GM12878 (cell line): Measurements from ENCODE around the gene C11orf98. TPM values are rescaled to one million over a fixed set of nuclear protein-coding genes. Genes with fewer than 3 reads are reported as not detected.

Source experiments
- ATAC-seq: fragments of 200-7000 bp; cut with Tn5 transposase; 3 replicates; pipeline ENCODE4 v1.9.1; 2020; ENCODE audit warnings: mild to moderate bottlenecking, moderate library complexity
- BruUV-seq: library from RNA; stranded (reverse); fragments of 400-500 nt; replicated peaks from 2 replicates; lab custom pipeline; 2021; lab: Mats Ljungman, UMichigan
- CTCF ChIA-PET: fragments of 300-600 bp; sonication (Branson Sonifier 250); formaldehyde crosslinking; extraction: SDS; loops from one replicate; lab custom pipeline; 2021; ENCODE audit warnings: inconsistent platforms; lab: Yijun Ruan, JAX
- POLR2A ChIA-PET: fragments of 350-600 bp; formaldehyde crosslinking; extraction: SDS; loops from one replicate; lab custom pipeline; 2021; ENCODE audit warnings: inconsistent platforms; lab: Charles Lee
- RAD21 ChIA-PET: fragments of 300-600 bp; sonication (Branson Sonifier 250); formaldehyde crosslinking; loops from one replicate; lab custom pipeline; 2023; ENCODE audit warnings: antibody characterized with exemption; ENCODE audit not compliant: unreplicated experiment; lab: Charles Lee
- SMC1A ChIA-PET: fragments of 300-600 bp; sonication (Branson Sonifier 250); formaldehyde crosslinking; loops from one replicate; lab custom pipeline; 2023; ENCODE audit not compliant: unreplicated experiment, uncharacterized antibody; lab: Charles Lee
- DNase-seq: peaks from one replicate; pipeline ENCODE4 v3.0.0-alpha.2; 2011; ENCODE audit warnings: low read depth, low spot score
- FAIRE-seq: peaks from 3 replicates; lab custom pipeline; 2011; peaks lifted over from hg19 to GRCh38; lab: Jason Lieb, UNC
- H2AFZ ChIP-seq: 2 replicates; pipeline ENCODE4 v1.6.0; 2011; ENCODE audit warnings: low read depth, low read length, control low read depth; ENCODE audit not compliant: control insufficient read depth
- H3K27ac ChIP-seq: 2 replicates; pipeline ENCODE4 v1.5.1; 2011; ENCODE audit warnings: control low read depth; ENCODE audit not compliant: control insufficient read depth, insufficient read depth
- H3K27me3 ChIP-seq, 2 experiments: replicated peaks in 1 of 2; 2 replicates each; pipeline versions ENCODE4 v1.6.0 to v1.6.1; 2011; ENCODE audit warnings: low read length in 1 of 2; ENCODE audit not compliant: control insufficient read depth in 2 of 2, insufficient read depth in 2 of 2
- H3K36me3 ChIP-seq, 2 experiments: 2 replicates each; pipeline ENCODE4 v1.5.1; 2011; ENCODE audit warnings: low read length in 1 of 2; ENCODE audit not compliant: control insufficient read depth in 2 of 2, insufficient read depth in 2 of 2
- H3K4me1 ChIP-seq: 2 replicates; pipeline ENCODE4 v1.6.1; 2011; ENCODE audit warnings: mild to moderate bottlenecking, low read length, moderate library complexity, mixed read lengths; ENCODE audit not compliant: control insufficient read depth, insufficient read depth
- H3K4me2 ChIP-seq: 2 replicates; pipeline ENCODE4 v1.6.0; 2011; ENCODE audit warnings: control low read depth; ENCODE audit not compliant: control insufficient read depth, insufficient read depth
- H3K4me3 ChIP-seq: fragments of 200-600 bp; sonication (generic); 2 replicates; pipeline ENCODE4 v1.5.1; 2016
- H3K79me2 ChIP-seq: 2 replicates; pipeline ENCODE4 v1.6.0; 2011; ENCODE audit warnings: low read length; ENCODE audit not compliant: control insufficient read depth, insufficient read depth
- H3K9ac ChIP-seq: 2 replicates; pipeline ENCODE4 v1.8.0; 2011; ENCODE audit warnings: low read length, control low read depth, mixed read lengths; ENCODE audit not compliant: control insufficient read depth, insufficient read depth
- H3K9me3 ChIP-seq: replicated peaks from 3 replicates; pipeline ENCODE4 v1.5.1; 2011; ENCODE audit warnings: mild to moderate bottlenecking, low read length; ENCODE audit not compliant: control insufficient read depth, insufficient read depth
- H4K20me1 ChIP-seq: 2 replicates; pipeline ENCODE4 v1.6.0; 2011; ENCODE audit not compliant: control insufficient read depth, insufficient read depth
- ATF7 ChIP-seq: fragments of 450-650 bp; IDR thresholded peaks from 2 replicates; pipeline ENCODE4 v1.6.1; 2016; ENCODE audit warnings: low read depth, mild to moderate bottlenecking
- CEBPZ ChIP-seq: fragments of 150-350 bp; IDR thresholded peaks from 2 replicates; pipeline ENCODE4 v1.6.1; 2016; ENCODE audit warnings: low read depth, low read length
- MEF2A ChIP-seq: IDR thresholded peaks from 2 replicates; pipeline ENCODE4 v1.6.1; 2011; ENCODE audit warnings: low read depth, mild to moderate bottlenecking, low read length, moderate library complexity; ENCODE audit not compliant: insufficient read depth
- MYB ChIP-seq: fragments of 150-350 bp; IDR thresholded peaks from 2 replicates; pipeline ENCODE4 v1.6.1; 2014; ENCODE audit warnings: mild to moderate bottlenecking, low read depth, low read length, borderline replicate concordance
- NFYB ChIP-seq: IDR thresholded peaks from 2 replicates; pipeline ENCODE4 v1.6.1; 2011; ENCODE audit warnings: low read depth, mild to moderate bottlenecking, low read length, improper control_type of control experiment, moderate library complexity; ENCODE audit not compliant: insufficient read depth
- PAX5 ChIP-seq: IDR thresholded peaks from 2 replicates; pipeline ENCODE4 v1.6.1; 2011; ENCODE audit warnings: low read depth, low read length, borderline replicate concordance
- POLR2AphosphoS2 ChIP-seq: IDR thresholded peaks from 2 replicates; pipeline ENCODE4 v1.6.1; 2011; ENCODE audit warnings: low read depth, mild to moderate bottlenecking, low read length, improper control_type of control experiment, moderate library complexity
- POU2F2 ChIP-seq: IDR thresholded peaks from 3 replicates; pipeline ENCODE4 v1.6.1; 2011; ENCODE audit warnings: low read depth, mild to moderate bottlenecking, low read length, borderline replicate concordance
- RUNX3 ChIP-seq: IDR thresholded peaks from 2 replicates; pipeline ENCODE4 v1.6.1; 2012; ENCODE audit warnings: low read length, inconsistent platforms
- SMARCA5 ChIP-seq: fragments of 450-650 bp; IDR thresholded peaks from 2 replicates; pipeline ENCODE4 v1.6.1; 2017; ENCODE audit warnings: mild to moderate bottlenecking
- SP1 ChIP-seq: IDR thresholded peaks from one replicate; pipeline ENCODE4 v1.6.1; 2011; ENCODE audit warnings: low read depth, low read length
- STAT1 ChIP-seq: fragments of 450-650 bp; conservative IDR thresholded peaks from 2 replicates; pipeline ENCODE4 v1.6.1; 2014; ENCODE audit warnings: antibody characterized with exemption, mild to moderate bottlenecking
- TAF1 ChIP-seq: IDR thresholded peaks from 2 replicates; pipeline ENCODE4 v1.6.1; 2011; ENCODE audit warnings: mild to moderate bottlenecking, low read depth, low read length, borderline replicate concordance
- TCF3 ChIP-seq: IDR thresholded peaks from 2 replicates; pipeline ENCODE4 v1.6.1; 2012; ENCODE audit warnings: low read depth, mild to moderate bottlenecking, low read length, borderline replicate concordance; ENCODE audit not compliant: insufficient read depth
- ZBTB11 ChIP-seq: fragments of 450-650 bp; formaldehyde crosslinking; IDR thresholded peaks from 2 replicates; pipeline ENCODE4 v1.5.0; 2022; ENCODE audit warnings: mild to moderate bottlenecking, missing genetic modification characterization
- WGBS: methylation state at CpG from one replicate; pipeline ENCODE4 v1.1.6; 2016; ENCODE audit warnings: low lambda C conversion rate; ENCODE audit not compliant: insufficient replicate concordance, insufficient coverage; ENCODE audit errors: missing lambda C conversion rate; 5-methylcytosine and 5-hydroxymethylcytosine counted together
- in situ Hi-C: fragments of 300-500 bp; cut with MboI; formaldehyde crosslinking; loops from 9 replicates; pipeline ENCODE4 v1.14.3; 2018; ENCODE audit warnings: mixed read lengths
- intact Hi-C: fragments of 100-400 bp; cut with micrococcal nuclease; formaldehyde crosslinking; loops from one replicate; pipeline ENCODE4 v1.14.2; 2022; ENCODE audit not compliant: unreplicated experiment
- polyA plus RNA-seq, 11 experiments: library from polyadenylated mRNA; depleted of rRNA in 4 of 11; unstranded in 6 of 11; stranded (reverse) in 5 of 11; fragments of >200 nt; fragmentation: Nextera tagmentation in 4 of 11; fragmentation: Illumina TruSeq in 1 of 11; extraction: Ambion mirVana in 4 of 11; extraction: Trizol in 1 of 11; gene quantifications; 1 replicate in 1 of 11; 2 replicates in 10 of 11; pipeline versions ENCODE4 v1.2.1 to v1.2.3, GENCODE V29; 2011 to 2016; ENCODE audit warnings: inconsistent platforms in 2 of 11, missing spikeins in 2 of 11, low read depth in 1 of 11
- total RNA-seq, 4 experiments: library from RNA; depleted of rRNA in 3 of 4; stranded (reverse); fragments of >200 nt in 3 of 4; fragmentation: Illumina TruSeq in 1 of 4; extraction: Trizol in 1 of 4; gene quantifications; 2 replicates each; pipeline versions ENCODE4 v1.2.1 to v1.2.3, GENCODE V29; 2013 to 2021

The C11orf98 gene
- total and polyA plus RNA-seq, 10 of the 15 experiments (the other 5 are each of a cell fraction or from before 2014, with no cell fraction given): 62.5 to 270 (median 162) TPM

GRCh38 chr11:62688491-62688890 is 23.5 kb upstream of the C11orf98 start:
- POLR2A ChIA-PET: no interaction called here

More at GRCh38 chr11:62688491-62688890, 23.5 kb upstream of the C11orf98 start:
- Histone ChIP-seq H3K36me3 (peaks cover 9% of the 10 kb centered on the region in 2 experiments; a peak in 3 of 4 replicates), H3K4me1 (no peaks in the 10 kb centered on the region), H3K27me3 (no peaks in the 10 kb centered on the region), H4K20me1 (no peaks in the 10 kb centered on the region)
- intact Hi-C loops: loop anchor here (10.0 kb wide), 1 partner anchor 224 kb away; no protein-coding TSS in a partner anchor
- FAIRE-seq: no peak
- CTCF ChIA-PET: interaction anchor here (1.0 to 1.7 kb wide), 3 partner anchors 23 to 293 kb away, joined by 3 to 7 read pairs (median 3); partner anchors contain the start of genes C11orf98 and CSKMT
- TF ChIP-seq POLR2AphosphoS2 (no peak), SP1 (no peak), TCF3 (no peak), POU2F2 (no peak), PAX5 (no peak), ZBTB11 (CRISPR knock-in tag) (no peak), STAT1 (no peak), CEBPZ (no peak), MYB (no peak), ATF7 (no peak), NFYB (no peak), RUNX3 (no peak), SMARCA5 (no peak), MEF2A (no peak), TAF1 (no peak)
- TF ChIP-seq, all 136 proteins: peak for 0
- Histone ChIP-seq H3K9me3 (no peaks in the 10 kb centered on the region), H3K27ac (no peak overlapping the region), H3K4me3 (no peak overlapping the region), H2AFZ (no peak overlapping the region), H3K4me2 (no peak overlapping the region), H3K9ac (no peak overlapping the region), H3K79me2 (no peaks in the 10 kb centered on the region)
- ATAC-seq (no peak), DNase-seq (no peak)
- BruUV-seq: no TSS peak
- in situ Hi-C loops: no loop called here
- WGBS: 93% methylated on average over 1 of the region's 1 CpG
- ChIA-PET SMC1A (no interaction called here), RAD21 (interaction anchor here (0.7 to 1.0 kb wide), 2 partner anchors 9 to 264 kb away, joined by 3 to 4 read pairs; no protein-coding TSS in a partner anchor)
